Keratinocyte (primary cell): ENCODE results near the gene PLPP1.

Experiments
- CTCF ChIP-seq, 3 experiments: IDR thresholded peaks in 1 of 3; conservative IDR thresholded peaks in 1 of 3; optimal IDR thresholded peaks in 1 of 3; 2 replicates in 2 of 3; 3 replicates in 1 of 3; pipeline versions ENCODE3 to v1.5.1; 2011; ENCODE audit warnings: low read length in 3 of 3, mild to moderate bottlenecking in 3 of 3, moderate library complexity in 2 of 3, control low read depth in 1 of 3, inconsistent platforms in 1 of 3; ENCODE audit not compliant: insufficient read depth in 2 of 3; ENCODE audit errors: extremely low read depth in 1 of 3
- EZH2 ChIP-seq: IDR thresholded peaks from one replicate; pipeline ENCODE4 v1.6.1; 2012; ENCODE audit warnings: inconsistent platforms, mild to moderate bottlenecking, low read length, moderate library complexity

- TF ChIP-seq CTCF (optimal IDR thresholded peaks at IDR 0.05 in 1 of 3, IDR thresholded peaks at IDR 0.05 in 1 of 3, conservative IDR thresholded peaks at IDR 0.05 in 1 of 3; ENCODE audit: extremely low read depth in 1 of 3, insufficient read depth in 2 of 3, low read length in 3 of 3) (no peak), EZH2 (no peak)
Measured at GRCh38 chr5:55484531-55484930, 50.2 kb downstream of the PLPP1 start.
